ENCODE measurements around the gene DDX6. TPM values are rescaled to one million over a fixed set of nuclear protein-coding genes. Genes with fewer than 3 reads are reported as not detected.

The DDX6 gene
- total and polyA plus RNA-seq, 2 of the 8 experiments (the other 6 are each of a cell fraction or from before 2014, with no cell fraction given): 29.8 to 181 TPM

DNA sequence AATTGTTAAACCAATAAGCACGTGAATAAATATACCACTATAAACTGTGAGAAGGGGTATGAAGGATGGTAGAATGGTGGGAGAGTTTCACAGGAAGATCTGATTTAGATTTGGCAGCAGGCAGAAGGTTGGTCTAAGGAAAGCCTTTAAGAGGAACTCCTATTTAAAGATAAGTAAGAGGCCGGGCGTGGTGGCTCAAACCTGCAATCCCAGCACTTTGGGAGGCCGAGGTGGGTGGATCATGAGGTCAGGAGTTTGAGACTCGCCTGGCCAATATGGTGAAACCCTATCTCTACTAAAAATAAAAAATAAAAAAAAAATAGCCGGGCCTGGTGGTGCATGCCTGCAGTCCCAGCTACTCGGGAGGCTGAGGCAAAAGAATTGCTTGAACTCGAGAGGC is 46.9 kb upstream of the DDX6 start (continued):
- no peak for TF ChIP-seq ZNF274 (IDR thresholded peaks at IDR 0.05; ENCODE audit: borderline replicate concordance, extremely low read depth, low read length)
- no peak for TF ChIP-seq SRF (IDR thresholded peaks at IDR 0.05; ENCODE audit: low read depth, low read length)
- TF ChIP-seq CBX8 (IDR thresholded peaks at IDR 0.05; ENCODE audit: borderline replicate concordance, low read depth, low read length): no peak
- no peak for TF ChIP-seq NANOG (IDR thresholded peaks at IDR 0.05; ENCODE audit: insufficient read depth, low read depth, low read length, poor library complexity, severe bottlenecking)
- no peak for TF ChIP-seq EP300 (IDR thresholded peaks at IDR 0.05; ENCODE audit: borderline replicate concordance in 1 of 2, low read depth in 2 of 2, low read length in 2 of 2)
- no peak for TF ChIP-seq NRF1 (IDR thresholded peaks at IDR 0.05; ENCODE audit: low read depth, low read length)
